HG02678 (cell line): ENCODE measurements around the gene PIEZO1.

ENCODE experiments used
- ATAC-seq: cut with Tn5 transposase; IDR thresholded peaks from one replicate; pipeline ENCODE4 v1.9.1; 2021; ENCODE audit warnings: mild to moderate bottlenecking, moderate library complexity; ENCODE audit not compliant: unreplicated experiment

Gene PIEZO1

DNA sequence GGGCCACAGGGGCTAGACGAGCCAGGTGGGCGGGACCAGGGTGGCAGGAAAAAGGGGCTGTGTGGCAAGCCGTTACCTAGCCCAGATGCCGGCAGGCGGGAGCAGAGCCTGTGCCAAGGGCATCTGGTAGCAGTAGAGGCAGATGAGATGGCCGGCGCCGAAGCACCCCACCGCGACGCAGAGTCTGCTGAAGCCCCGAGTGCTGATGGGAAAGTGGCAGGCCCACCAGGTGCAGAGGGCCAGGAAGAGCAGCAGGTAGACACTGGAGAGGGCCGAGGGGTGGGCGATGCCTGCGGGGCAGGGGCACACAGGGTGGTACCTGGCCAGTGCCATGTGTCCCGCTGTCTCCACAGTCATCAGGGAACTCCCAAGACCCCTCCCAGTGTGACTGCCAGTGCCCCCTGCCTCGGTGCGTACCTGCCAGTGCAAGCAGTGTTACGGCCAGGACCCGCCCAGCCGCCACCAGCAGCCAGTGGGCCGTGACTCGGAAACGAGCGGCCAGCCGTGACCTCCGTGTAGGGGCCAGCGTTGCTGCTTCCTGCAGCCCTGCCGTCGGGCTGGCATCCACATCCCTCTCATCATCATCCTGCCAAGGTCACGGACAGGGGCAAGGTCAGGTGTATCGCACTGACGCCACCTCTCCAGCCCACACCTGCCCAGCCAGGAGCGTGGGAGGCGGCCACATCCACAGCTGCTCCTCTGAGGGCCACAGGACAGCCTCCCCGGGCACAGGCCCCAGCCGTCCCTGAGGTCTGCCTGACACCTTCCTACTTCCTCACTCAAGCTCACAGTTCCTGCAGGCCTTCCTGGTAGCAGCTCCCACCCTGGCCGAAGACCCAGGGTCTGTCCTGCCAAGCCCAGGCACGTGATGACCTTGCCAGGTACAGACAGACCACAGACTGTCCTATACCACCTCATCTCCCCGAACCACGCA, 46.6 kb downstream of the PIEZO1 start:
- no peak for ATAC-seq

DNA sequence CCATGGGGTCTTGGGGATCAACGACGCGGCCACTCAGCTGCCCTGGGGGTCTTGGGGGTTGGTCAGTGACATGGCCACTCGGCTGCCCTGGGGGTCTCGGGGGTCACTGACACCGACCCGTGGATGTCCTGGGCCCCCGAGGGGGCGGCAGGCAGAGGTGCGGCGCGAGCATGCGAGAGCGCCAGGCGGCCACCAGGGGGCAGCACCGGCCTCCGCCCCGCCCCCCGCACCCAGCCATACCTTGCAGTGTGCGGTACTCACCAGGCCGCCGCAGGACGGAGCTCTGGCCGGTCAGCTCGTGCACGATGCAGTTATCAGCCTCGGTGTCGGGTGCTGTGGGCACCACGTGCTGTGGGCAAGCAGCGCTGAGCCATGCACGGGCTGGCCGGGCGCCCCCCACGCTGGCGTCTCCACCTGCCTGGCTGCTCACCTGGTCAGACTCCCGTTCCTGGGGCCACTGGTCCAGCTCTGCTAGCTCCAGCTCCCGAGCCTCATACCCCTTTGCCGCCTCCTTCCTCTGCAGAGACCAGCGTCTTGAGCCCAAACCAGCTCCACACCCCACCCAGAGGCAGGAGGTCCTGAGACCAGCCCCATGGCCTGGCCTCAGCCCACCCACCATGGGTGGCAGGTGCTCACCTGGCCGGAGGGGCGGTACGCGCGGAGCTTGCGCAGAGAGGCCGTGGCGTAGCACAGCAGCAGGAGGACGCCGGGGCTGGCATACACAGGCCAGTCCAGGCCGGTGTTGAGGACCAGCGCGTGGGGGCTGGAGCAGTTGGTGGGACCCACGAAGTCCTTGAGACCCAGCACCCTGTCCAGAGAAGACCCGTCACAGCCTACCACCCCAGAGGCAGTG, 47.5 kb downstream of the PIEZO1 start:
- no peak for ATAC-seq

DNA sequence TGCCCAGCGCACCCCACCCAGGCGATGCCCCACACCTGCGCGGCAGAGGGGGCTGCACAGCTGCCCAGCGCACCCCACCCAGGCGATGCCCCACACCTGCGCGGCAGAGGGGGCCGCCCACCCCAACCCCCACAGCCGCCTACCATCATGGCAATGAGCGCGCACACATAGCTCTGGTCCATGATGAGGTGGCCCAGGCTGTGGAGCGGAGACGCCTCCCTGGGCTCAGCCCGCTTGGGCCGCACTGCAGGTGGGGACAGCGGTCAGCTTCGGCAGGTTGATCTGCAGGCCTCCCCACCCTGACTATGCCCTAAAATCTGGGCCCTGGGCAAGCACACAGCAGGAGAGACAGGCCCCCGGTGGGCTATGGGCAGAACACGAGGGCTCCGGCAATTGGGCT, 48.5 kb downstream of the PIEZO1 start:
- no peak for ATAC-seq

DNA sequence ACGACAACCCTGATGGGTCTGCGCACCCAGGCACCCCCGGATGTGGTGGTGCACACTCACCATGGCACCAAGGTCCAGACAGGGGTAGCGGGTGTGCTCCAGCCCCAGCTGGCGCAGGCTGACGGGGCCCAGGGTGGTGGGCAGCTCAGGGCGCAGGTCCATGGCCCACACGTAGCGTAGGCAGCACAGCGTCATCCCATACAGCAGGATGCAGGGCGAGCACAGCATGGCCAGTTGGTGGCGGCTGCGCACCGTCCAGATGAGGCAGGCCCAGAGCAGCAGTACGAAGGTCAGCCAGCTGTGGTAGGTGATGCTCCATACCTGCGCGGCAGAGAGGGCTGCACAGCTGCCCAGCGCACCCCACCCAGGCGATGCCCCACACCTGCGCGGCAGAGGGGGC, 48.9 kb downstream of the PIEZO1 start:
- no peak for ATAC-seq

DNA sequence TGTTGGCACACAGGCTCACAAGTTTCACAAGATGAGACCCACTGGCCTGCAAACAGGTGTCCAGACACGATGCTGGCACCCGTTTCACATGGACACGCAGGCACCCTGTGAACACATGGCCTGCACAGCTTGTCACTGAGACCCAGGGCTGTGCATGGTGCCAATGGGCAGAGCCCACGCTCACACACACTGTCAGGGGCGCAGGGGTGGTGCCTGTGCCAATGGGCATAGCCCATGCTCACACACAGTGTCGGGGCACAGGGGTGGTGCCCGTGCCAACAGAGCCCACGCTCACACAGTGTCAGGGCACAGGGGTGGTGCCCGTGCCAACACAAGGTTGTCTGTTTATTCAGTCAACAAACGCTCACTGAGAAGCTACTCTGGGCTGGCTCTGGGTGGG, 49.4 kb downstream of the PIEZO1 start:
- no peak for ATAC-seq

DNA sequence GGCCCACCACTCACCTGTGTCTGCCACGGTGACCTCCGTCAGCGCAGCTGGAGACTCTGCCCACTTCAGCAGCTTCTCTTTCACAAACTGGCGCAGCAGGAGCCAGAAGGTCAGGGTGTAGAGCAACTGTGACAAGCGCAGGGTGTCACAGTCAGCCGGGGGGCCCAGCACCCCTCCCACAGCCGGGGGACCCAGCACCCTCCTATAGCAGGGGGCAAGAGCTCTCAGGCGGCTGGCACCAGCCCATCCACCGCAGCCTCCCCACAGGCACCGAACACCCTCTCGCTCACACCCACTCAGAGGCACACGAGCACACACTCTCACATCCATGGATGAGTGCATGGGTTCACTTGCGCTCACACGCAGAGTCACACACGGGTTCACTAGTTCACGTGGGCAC, 49.9 kb downstream of the PIEZO1 start:
- ATAC-seq = no peak

DNA sequence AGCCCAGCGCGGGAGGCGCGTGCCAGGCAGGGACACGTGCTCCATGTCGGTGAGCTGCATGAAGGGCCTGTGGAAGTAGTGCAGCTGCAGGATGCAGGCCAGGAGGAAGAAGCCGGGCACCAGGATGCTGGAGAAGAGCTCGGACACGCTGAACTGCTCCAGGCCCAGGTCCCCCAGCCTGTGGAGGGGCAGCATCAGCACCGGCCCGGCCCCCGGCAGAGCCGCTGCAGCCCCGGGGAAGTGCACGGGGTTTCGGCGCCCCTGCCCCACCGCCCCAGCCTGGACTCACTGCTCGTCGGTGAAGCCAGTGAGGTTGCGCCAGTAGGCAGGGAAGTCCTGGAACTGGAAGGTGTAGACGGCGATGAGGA, 50.7 kb downstream of the PIEZO1 start:
- no peak for ATAC-seq

DNA sequence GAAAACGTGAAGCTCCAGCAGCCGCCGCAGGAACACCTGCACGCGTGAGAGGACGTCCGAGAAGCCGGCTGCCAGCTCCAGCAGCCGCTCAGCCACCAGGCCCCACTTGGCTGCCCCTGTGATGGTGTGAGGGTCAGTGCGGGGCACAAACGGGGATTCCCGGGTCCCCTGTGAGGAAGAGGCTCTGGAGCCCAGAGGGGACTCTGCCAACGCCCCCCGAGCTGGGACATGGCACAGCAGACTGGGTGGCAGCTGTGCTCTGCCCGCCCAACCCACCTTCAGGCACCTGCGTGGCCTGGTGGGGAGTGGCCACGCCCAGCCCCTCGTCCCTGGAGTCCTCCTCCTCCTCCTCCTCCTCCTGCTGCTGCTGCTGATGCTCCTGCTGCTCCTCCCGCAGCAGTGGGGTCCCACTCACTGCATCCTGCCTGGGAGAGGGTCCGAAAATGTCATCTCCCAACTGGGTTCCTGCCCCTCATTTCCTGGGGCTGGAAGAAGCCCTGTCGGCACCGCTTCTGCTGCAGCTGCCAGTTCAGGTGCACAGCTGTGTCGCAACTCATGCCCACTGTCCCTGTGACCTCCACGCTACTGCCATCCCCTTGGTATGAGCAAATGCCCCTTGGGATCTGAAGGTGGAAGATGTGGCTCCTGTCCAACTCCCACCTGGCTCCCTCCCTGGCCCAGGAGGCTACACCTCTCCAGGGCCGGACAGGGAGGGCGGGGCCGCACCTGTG, 51.2 kb downstream of the PIEZO1 start:
- no peak for ATAC-seq

DNA sequence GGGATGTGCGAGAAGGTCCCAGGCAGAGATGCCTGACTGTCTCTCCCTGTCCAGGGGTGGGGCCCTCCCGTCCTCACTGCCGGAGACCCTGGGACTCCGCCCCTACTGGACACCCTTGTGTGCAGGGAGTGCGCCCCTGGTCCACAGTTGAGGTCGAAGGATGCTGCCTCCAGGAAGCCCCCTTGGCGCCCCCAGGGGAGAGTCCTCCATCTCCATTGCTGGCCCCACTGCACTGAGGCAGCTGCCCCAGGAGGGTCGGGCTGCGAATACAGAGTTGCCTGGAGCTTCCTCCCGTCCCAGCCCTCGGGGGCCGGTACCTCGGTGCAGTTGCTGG, 52.1 kb downstream of the PIEZO1 start:
- no peak for ATAC-seq

DNA sequence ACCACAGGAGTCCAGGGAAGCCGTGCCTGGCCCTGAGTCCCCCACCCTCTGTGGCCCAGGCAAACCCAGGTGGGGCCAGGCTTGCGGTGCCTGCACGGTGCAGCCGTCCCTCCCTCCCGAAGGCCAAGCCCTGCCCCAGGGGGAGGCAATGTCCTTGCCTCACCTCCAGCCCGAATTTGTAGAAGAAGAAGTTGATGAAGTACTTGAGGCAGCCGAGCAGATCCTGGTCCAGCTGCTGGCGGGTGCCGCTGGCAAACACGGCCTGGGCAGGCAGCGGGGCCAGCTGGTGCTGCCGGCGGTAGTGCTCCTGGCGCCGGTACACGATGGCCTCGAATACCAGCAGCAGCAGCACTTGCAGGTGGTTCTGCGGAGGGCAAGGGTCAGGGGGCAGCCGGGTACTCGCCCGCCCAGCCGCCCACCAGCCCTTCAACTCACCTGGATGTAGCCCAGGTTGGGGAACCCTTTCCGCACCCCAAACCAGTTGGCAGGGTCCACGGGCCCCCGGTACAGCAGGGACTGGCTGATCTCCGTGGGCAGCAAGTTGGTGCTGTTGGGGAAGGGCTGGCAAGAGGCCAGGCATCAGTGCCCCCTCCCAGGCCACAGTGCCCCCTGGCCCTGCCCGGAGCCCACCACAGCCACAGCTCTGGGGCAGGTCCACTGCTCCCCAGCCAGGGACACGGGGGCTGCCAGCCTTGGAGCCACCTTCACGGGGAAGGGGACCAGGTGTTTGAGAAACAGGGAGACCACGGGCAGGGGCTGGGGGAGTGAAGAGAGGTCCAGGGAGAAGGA, 52.7 kb downstream of the PIEZO1 start:
- no peak for ATAC-seq

DNA sequence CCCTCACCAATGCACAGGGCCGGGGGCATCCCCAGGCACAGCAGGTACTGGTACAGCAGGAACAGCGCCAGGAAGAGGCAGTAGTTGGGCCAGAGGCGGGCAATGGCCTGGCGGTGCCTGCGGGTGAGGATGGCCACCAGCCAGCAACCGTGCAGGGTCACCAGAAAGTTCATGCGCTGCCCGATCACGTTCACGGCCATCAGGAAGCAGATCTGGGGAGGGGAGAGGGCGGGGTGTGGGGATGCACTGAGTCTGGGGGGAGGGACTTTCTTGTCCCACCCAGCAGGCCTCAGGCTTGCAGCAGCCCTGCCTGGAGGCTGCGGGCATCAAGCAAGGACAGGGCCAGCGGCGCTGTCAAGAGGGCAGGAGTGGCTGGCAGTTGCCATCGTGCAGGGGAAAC, 53.3 kb downstream of the PIEZO1 start:
- ATAC-seq = no peak

DNA sequence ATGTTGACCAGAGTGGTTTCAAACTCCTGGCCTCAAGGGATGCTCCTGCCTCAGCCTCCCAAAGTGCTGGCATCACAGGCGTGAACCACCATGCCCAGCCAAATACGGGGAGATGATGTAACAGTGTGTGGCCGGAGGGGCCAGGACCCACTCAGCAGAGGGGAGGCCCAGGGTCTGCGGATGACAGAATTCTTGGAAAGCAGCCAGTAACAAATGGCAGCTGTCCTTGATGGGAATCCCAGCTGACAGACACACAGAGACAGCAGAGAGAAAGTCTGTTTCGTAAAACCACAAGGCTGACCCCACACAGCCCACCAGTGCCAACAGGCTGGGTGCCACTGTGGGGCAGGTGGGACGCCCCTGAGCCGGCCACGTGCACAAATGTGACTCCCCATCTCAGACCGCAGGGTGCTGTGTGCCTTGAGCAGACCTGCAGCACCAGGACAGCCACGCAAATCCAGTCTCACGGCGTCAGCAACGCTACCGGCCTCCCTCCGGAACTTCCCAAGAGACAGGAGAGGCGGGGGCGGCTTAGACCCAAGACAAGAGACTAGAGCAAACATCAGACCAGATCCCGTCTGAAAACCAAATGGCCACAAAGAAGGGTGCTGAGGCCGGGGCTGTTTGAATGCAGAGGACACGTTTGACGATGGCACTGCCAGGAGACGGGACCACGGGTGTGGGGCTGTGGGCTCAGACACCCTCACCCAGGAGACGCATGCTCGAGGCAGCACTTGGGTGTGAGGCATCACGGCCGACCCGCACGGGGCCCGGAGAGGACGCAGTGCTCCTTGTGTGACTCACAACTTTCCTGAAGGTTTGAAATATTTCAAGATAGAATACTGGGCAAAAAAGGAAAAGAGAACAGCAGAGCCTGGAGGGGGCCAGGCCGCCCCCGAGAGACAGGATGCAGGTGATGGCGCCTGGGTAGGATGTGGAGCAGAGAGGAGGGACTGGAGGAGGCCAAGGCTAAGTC, 54.1 kb downstream of the PIEZO1 start:
- no peak for ATAC-seq

DNA sequence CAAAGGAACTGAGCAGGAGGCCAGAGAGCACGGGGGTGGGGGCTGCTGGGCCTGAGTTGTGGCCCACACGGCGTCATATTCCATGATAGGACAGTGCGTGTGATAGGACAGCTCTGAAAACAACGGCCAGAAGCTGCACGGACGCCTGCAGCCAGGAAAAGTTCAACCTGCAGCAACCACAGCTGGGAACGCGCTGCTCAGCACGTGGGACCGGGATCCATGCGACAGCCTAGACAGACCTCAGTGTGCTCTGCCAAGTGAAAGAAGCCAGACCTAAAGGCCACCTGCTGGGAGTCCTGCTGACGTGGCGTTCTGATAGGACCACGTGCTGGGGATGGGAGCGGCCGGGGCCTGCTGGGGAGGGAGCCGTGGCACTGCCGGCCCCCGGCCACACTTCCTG, 57.1 kb downstream of the PIEZO1 start:
- ATAC-seq = no peak

DNA sequence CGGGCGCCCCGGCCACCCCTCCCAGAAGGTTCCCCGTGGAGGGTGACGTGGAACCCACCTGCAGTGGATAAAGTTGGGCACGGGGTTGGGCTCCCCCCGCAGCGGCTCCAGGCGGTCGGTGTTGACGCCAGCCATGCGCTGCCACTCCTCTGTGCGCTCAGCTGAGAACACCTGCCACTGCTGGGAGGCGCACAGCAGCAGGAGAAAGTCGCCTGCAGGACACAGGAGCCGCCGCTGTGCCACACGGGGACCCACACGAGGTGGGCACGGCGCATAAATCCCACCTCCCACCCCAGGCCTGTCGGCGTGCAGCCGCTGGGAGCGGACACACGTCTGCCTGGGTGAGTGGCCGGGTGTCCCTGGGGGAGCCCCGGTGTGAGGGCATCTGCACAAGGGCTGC, 58.0 kb downstream of the PIEZO1 start:
- ATAC-seq = no peak

DNA sequence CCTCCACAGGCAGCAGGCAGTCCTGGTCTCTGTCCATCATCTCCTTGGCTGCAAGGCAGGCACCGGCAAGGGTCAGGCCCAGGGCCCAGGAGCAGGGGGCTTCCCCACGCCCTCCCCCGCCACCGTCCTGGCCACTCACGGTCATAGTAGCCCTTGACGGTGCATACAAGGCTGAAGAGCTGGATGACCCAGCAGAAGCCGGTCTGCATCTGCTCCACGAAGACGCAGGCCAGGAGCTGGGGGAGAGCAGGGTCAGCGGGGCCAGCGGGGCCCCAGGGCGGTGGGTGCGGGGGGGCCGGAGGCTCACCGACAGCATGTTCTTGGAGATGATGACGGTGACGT, 58.6 kb downstream of the PIEZO1 start:
- no peak for ATAC-seq

DNA sequence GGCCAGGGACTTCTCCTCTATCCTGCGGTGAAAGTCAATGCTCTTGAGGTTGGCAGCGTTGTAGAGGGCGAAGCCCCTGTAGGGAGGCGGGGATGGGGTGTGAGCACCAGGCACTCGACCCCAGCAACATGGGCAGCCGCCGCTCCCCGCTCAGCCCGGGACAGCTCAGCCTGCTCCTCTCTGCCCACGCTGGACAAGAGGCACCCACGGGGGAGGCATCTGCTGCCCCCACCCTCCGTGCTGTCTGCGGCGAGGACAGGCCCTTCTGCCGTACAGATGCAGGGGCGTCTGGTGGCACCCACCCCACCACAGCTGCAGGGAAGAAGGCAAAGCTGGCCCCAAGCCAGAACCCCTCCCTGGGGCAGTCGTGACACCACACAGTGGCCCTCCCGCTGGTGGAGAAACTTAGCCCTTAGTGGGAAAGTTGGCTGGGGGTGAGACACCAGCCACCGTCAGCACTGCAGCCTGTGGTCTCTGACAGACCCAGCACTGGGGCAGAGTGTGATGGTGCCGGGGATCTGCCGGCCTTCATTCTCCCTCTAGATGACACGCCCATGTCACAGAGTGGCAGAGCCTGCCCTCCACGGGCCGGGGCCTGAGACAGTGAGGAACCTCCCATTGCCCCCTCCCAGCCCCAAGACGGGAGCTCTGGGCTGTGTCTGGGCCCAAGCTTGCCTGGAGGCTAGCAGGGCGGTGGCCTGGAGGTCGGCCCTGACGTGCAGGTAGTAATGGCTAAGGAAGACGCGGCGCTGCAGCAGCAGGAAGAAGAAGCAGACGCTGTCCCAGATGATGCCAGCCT, 59.2 kb downstream of the PIEZO1 start:
- no peak for ATAC-seq

DNA sequence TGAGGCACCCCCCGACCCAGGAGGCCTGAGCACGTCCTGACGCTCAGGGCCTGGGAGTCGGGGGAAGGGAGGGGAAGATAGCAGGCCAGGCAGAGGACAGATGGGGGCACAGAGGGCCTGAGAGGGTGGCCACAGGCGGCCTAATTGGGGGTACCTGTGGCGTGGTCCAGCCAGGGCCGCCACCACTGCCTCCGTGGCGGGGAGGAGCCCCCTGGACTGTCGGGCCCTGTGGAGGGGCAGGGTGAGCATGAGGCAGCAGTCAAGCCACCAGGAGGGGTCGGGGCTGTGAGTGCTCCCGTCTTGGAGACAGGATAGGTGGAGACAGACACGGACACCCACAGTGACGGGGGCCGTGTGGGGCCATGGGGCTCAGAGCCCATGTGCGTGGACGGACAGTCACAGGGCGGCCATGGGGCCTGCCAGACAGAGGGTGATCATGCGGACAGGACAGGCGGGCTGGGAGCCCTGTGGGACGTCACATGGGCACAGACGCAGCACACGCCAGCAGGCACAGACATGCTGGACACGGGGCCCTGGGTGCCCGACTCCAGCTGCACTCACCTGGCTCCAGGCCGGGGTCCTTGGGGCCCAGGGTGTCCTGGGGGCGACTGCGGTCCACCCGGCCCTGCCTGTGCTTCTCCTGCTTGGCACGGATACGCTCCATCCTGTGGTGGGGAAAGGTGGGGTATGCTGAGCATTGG, 60.0 kb downstream of the PIEZO1 start:
- no peak for ATAC-seq

DNA sequence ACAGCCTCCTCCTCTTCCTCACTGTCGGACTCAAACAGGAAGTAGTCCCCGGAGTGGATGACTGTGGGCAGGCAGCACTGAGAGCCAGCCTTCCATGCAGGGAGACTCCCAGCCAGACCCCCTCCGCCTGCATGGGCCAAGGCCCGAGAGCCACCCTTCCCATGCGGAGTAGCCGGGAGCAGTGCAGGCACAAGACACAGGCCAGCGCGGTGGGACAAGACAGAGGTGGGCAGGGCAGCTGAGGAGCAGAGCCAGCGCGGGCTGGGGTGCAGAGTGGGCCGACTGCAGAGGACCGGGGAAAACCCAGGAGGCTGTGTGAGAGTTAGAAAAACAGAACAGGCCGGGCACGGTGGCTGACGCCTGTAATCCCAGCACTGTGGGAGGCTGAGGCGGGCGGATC, 61.1 kb downstream of the PIEZO1 start:
- no peak for ATAC-seq
